ENCODE data around the gene TCEA2. TPM values are rescaled to one million over a fixed set of nuclear protein-coding genes. Genes with fewer than 3 reads are reported as not detected.

Gene TCEA2
- total and polyA plus RNA-seq, 2 of the 13 experiments (the other 11 are each of a cell fraction or from before 2014, with no cell fraction given) = 28.1 to 33.7 TPM

- TF ChIP-seq ZBTB40 (IDR thresholded peaks at IDR 0.05) = no peak
- 0 out of 2 replicates have a peak, but pooled peaks have one; percentile 40 for TF ChIP-seq ZBTB40 (CRISPR knock-in tag; IDR thresholded peaks at IDR 0.05)
- TF ChIP-seq SUZ12 (IDR thresholded peaks at IDR 0.05; ENCODE audit: low read depth, low read length) = no peak
- TF ChIP-seq FOXA1 (IDR thresholded peaks at IDR 0.05) = no peak
- TF ChIP-seq FOXA1 (CRISPR knock-in tag; IDR thresholded peaks at IDR 0.05) = peak; percentile 16; the same call in 1 of the 2 replicates
- TF ChIP-seq MAF1 (CRISPR knock-in tag; IDR thresholded peaks at IDR 0.05; ENCODE audit: borderline replicate concordance) = no peak; the same call in 1 of the 2 replicates
- TF ChIP-seq NFYB (CRISPR knock-in tag; IDR thresholded peaks at IDR 0.05) = no peak
- no peak for TF ChIP-seq ISL2 (CRISPR knock-in tag; IDR thresholded peaks at IDR 0.05)
- TF ChIP-seq PTBP1 (IDR thresholded peaks at IDR 0.05; ENCODE audit: low read depth, low read length, poor library complexity, severe bottlenecking) = no peak
- TF ChIP-seq KDM5B (CRISPR knock-in tag; IDR thresholded peaks at IDR 0.05; ENCODE audit: borderline replicate concordance) = peak; percentile 88
- no peak for TF ChIP-seq ZKSCAN5 (CRISPR knock-in tag; IDR thresholded peaks at IDR 0.05)
- no peak for TF ChIP-seq PAF1 (CRISPR knock-in tag; IDR thresholded peaks at IDR 0.05)
- no peak for TF ChIP-seq NFKBIZ (CRISPR knock-in tag; IDR thresholded peaks at IDR 0.05)
- TF ChIP-seq NFRKB (IDR thresholded peaks at IDR 0.05) = no peak
- no peak for TF ChIP-seq ZNF792 (CRISPR knock-in tag; IDR thresholded peaks at IDR 0.05)
- TF ChIP-seq SMYD3 (CRISPR knock-in tag; IDR thresholded peaks at IDR 0.05) = no peak
- TF ChIP-seq, protein P1, sequence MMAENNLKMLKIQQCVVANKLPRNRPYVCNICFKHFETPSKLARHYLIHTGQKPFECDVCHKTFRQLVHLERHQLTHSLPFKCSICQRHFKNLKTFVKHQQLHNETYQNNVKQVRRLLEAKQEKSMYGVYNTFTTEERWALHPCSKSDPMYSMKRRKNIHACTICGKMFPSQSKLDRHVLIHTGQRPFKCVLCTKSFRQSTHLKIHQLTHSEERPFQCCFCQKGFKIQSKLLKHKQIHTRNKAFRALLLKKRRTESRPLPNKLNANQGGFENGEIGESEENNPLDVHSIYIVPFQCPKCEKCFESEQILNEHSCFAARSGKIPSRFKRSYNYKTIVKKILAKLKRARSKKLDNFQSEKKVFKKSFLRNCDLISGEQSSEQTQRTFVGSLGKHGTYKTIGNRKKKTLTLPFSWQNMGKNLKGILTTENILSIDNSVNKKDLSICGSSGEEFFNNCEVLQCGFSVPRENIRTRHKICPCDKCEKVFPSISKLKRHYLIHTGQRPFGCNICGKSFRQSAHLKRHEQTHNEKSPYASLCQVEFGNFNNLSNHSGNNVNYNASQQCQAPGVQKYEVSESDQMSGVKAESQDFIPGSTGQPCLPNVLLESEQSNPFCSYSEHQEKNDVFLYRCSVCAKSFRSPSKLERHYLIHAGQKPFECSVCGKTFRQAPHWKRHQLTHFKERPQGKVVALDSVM (CRISPR knock-in tag; IDR thresholded peaks at IDR 0.05) = no peak
- TF ChIP-seq ZFP82 (CRISPR knock-in tag; IDR thresholded peaks at IDR 0.05; ENCODE audit: borderline replicate concordance) = no peak
- peak; percentile 55; the same call in 1 of the 2 replicates for TF ChIP-seq BCL6 (CRISPR knock-in tag; IDR thresholded peaks at IDR 0.05)
- no peak for TF ChIP-seq PHB2 (IDR thresholded peaks at IDR 0.05; ENCODE audit: partially characterized antibody)
- TF ChIP-seq ZNF782 (CRISPR knock-in tag; IDR thresholded peaks at IDR 0.05; ENCODE audit: borderline replicate concordance) = no peak
- TF ChIP-seq CHD2 (IDR thresholded peaks at IDR 0.05; ENCODE audit: low read depth, low read length) = no peak
These were observed 39.4 kb upstream of the TCEA2 start (continued) for GRCh38 chr20:64023361-64024140.
